Adrenal gland (tissue), 5 donors: ENCODE measurements around the gene NFIB.

ENCODE experiments used
- POLR2A ChIP-seq, 2 donors: fragments of 450-650 bp; IDR thresholded peaks; one replicate each; pipeline ENCODE4 v1.6.1; 2017; ENCODE audit warnings: antibody characterized with exemption in 2 of 2, mild to moderate bottlenecking in 2 of 2, moderate library complexity in 1 of 2
- TF ChIP-seq, protein P1 (sequence below), 6 experiments: fragments of 450-650 bp in 4 of 6; fragments of 200-600 bp in 2 of 6; sonication (generic) in 1 of 6; IDR thresholded peaks; 1 replicate in 5 of 6; 2 replicates in 1 of 6; pipeline versions ENCODE4 v1.5.1 to v1.8.0; 2016 to 2021; ENCODE audit warnings: antibody characterized with exemption in 6 of 6, mild to moderate bottlenecking in 2 of 6, moderate library complexity in 1 of 6
- donor health status: DM: no; HTN: no; CAD: no.

- TF ChIP-seq, protein P1, sequence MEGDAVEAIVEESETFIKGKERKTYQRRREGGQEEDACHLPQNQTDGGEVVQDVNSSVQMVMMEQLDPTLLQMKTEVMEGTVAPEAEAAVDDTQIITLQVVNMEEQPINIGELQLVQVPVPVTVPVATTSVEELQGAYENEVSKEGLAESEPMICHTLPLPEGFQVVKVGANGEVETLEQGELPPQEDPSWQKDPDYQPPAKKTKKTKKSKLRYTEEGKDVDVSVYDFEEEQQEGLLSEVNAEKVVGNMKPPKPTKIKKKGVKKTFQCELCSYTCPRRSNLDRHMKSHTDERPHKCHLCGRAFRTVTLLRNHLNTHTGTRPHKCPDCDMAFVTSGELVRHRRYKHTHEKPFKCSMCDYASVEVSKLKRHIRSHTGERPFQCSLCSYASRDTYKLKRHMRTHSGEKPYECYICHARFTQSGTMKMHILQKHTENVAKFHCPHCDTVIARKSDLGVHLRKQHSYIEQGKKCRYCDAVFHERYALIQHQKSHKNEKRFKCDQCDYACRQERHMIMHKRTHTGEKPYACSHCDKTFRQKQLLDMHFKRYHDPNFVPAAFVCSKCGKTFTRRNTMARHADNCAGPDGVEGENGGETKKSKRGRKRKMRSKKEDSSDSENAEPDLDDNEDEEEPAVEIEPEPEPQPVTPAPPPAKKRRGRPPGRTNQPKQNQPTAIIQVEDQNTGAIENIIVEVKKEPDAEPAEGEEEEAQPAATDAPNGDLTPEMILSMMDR (IDR thresholded peaks at IDR 0.05): no peak
- no peak for TF ChIP-seq POLR2A (IDR thresholded peaks at IDR 0.05)
Observed at GRCh38 chr9:14277761-14278160, 36.2 kb downstream of the NFIB start.
